HepG2 (cell line): ENCODE data around the gene DHRS13. TPM values are rescaled to one million over a fixed set of nuclear protein-coding genes. Genes with fewer than 3 reads are reported as not detected.

ENCODE experiments used
- ATAC-seq: fragments of 200-7000 bp; cut with Tn5 transposase; 3 replicates; pipeline ENCODE4 v1.9.1; 2020; ENCODE audit warnings: mild to moderate bottlenecking, moderate library complexity
- BruUV-seq: library from RNA; stranded (reverse); fragments of 400-500 nt; replicated peaks from 2 replicates; lab custom pipeline; 2021; lab: Mats Ljungman, UMichigan
- CTCF ChIA-PET: fragments of 300-600 bp; formaldehyde crosslinking; extraction: SDS; loops from one replicate; lab custom pipeline; 2021; ENCODE audit warnings: low total read pairs, inconsistent platforms, low intra/inter-chr PET ratio; lab: Yijun Ruan, JAX
- POLR2A ChIA-PET: fragments of 350-600 bp; sonication (Branson Sonifier 250); formaldehyde crosslinking; loops from one replicate; lab custom pipeline; 2020; ENCODE audit warnings: antibody characterized with exemption, inconsistent platforms; lab: Yijun Ruan, JAX
- DNase-seq: peaks from one replicate; pipeline ENCODE4 v3.0.0-alpha.2; 2015; ENCODE audit warnings: low spot score
- FAIRE-seq: peaks from 3 replicates; lab custom pipeline; 2011; peaks lifted over from hg19 to GRCh38; lab: Jason Lieb, UNC
- H2AFZ ChIP-seq: one replicate; pipeline ENCODE4 v1.6.1; 2011; ENCODE audit warnings: low read length, inconsistent platforms
- H3K27ac ChIP-seq: fragments of 300-600 bp; 3 replicates; pipeline ENCODE4 v1.8.0; 2011; ENCODE audit warnings: mixed run types, mild to moderate bottlenecking, mixed read lengths, low read length, inconsistent platforms; ENCODE audit not compliant: insufficient read depth; ENCODE audit errors: extremely low read length
- H3K27me3 ChIP-seq, 2 experiments: fragments of 200-600 bp in 1 of 2; 2 replicates in 1 of 2; 3 replicates in 1 of 2; pipeline versions ENCODE4 v1.6.0 to v1.8.0; 2011; ENCODE audit warnings: low read length in 2 of 2, mild to moderate bottlenecking in 2 of 2, moderate library complexity in 2 of 2, inconsistent platforms in 1 of 2; ENCODE audit not compliant: insufficient read depth in 2 of 2, control insufficient read depth in 1 of 2
- H3K36me3 ChIP-seq, 2 experiments: fragments of 200-600 bp in 1 of 2; replicated peaks in 1 of 2; 2 replicates in 1 of 2; 3 replicates in 1 of 2; pipeline versions ENCODE4 v1.5.1 to v1.8.0; 2011; ENCODE audit warnings: low read length in 2 of 2, inconsistent platforms in 1 of 2; ENCODE audit not compliant: insufficient read depth in 2 of 2, control insufficient read depth in 1 of 2
- H3K4me1 ChIP-seq: 2 replicates; pipeline ENCODE4 v1.5.1; 2012; ENCODE audit warnings: low read length, inconsistent platforms; ENCODE audit not compliant: insufficient read depth
- H3K4me2 ChIP-seq: 2 replicates; pipeline ENCODE4 v1.6.0; 2011; ENCODE audit warnings: low read depth, low read length, inconsistent platforms
- H3K4me3 ChIP-seq, 3 experiments: fragments of 200-600 bp in 1 of 3; sonication (generic), shearing (Covaris generic) in 1 of 3; replicated peaks in 1 of 3; 2 replicates each; pipeline ENCODE4 v1.5.1; 2011 to 2016; ENCODE audit warnings: low read length in 3 of 3, inconsistent platforms in 2 of 3, low read depth in 2 of 3, mild to moderate bottlenecking in 2 of 3, control low read depth in 1 of 3, mixed read lengths in 1 of 3; ENCODE audit not compliant: insufficient read depth in 1 of 3
- H3K79me2 ChIP-seq: one replicate; pipeline ENCODE4 v1.6.1; 2011; ENCODE audit warnings: low read length, inconsistent platforms; ENCODE audit not compliant: insufficient read depth
- H3K9ac ChIP-seq: 2 replicates; pipeline ENCODE4 v1.6.0; 2011; ENCODE audit warnings: mild to moderate bottlenecking, low read depth, low read length, inconsistent platforms; ENCODE audit not compliant: insufficient read depth
- H3K9me3 ChIP-seq: 2 replicates; pipeline ENCODE4 v1.5.1; 2012; ENCODE audit warnings: mild to moderate bottlenecking, low read length
- H4K20me1 ChIP-seq: 2 replicates; pipeline ENCODE4 v1.6.0; 2011; ENCODE audit warnings: inconsistent platforms, mild to moderate bottlenecking, low read length, moderate library complexity; ENCODE audit not compliant: insufficient read depth
- AKAP8 ChIP-seq: sonication (generic); formaldehyde crosslinking; IDR thresholded peaks from 2 replicates; pipeline ENCODE4 v1.5.1; 2020; ENCODE audit warnings: mild to moderate bottlenecking, missing genetic modification reagents
- CCDC6 ChIP-seq: sonication (generic); formaldehyde crosslinking; IDR thresholded peaks from 2 replicates; pipeline ENCODE4 v1.8.1; 2022; ENCODE audit warnings: mild to moderate bottlenecking, missing genetic modification reagents, moderate library complexity
- CTCF ChIP-seq: sonication (generic); formaldehyde crosslinking; IDR thresholded peaks from 2 replicates; pipeline ENCODE4 v1.5.0; 2020; ENCODE audit warnings: mild to moderate bottlenecking, missing genetic modification reagents, moderate library complexity
- ERF ChIP-seq: IDR thresholded peaks from 2 replicates; pipeline ENCODE4 v1.6.1; 2018; ENCODE audit warnings: missing biosample characterization, missing genetic modification reagents
- KDM2A ChIP-seq: sonication (generic); formaldehyde crosslinking; IDR thresholded peaks from 2 replicates; pipeline ENCODE4 v1.4.0; 2020; ENCODE audit warnings: low read depth, missing genetic modification reagents, borderline replicate concordance
- MAF1 ChIP-seq: sonication (generic); formaldehyde crosslinking; IDR thresholded peaks from 2 replicates; pipeline ENCODE4 v1.5.0; 2020; ENCODE audit warnings: missing genetic modification reagents, borderline replicate concordance
- MAX ChIP-seq: IDR thresholded peaks from 2 replicates; pipeline ENCODE4 v1.6.1; 2012; ENCODE audit warnings: inconsistent platforms
- MAZ ChIP-seq, 2 experiments: sonication (generic) in 1 of 2; formaldehyde crosslinking in 1 of 2; IDR thresholded peaks; 2 replicates each; pipeline versions ENCODE4 v1.5.0 to v1.6.1; 2012 to 2020; ENCODE audit warnings: low read depth in 2 of 2, mild to moderate bottlenecking in 2 of 2, borderline replicate concordance in 1 of 2, improper control_type of control experiment in 1 of 2, low read length in 1 of 2, missing genetic modification reagents in 1 of 2, moderate library complexity in 1 of 2
- MEIS1 ChIP-seq: sonication (generic); formaldehyde crosslinking; IDR thresholded peaks from 2 replicates; pipeline ENCODE4 v1.9.0; 2021; ENCODE audit warnings: mild to moderate bottlenecking, missing genetic modification reagents, moderate library complexity, borderline replicate concordance
- NCOA1 ChIP-seq: sonication (generic); formaldehyde crosslinking; IDR thresholded peaks from 2 replicates; pipeline ENCODE4 v1.9.0; 2021; ENCODE audit warnings: missing genetic modification reagents
- NKX3-1 ChIP-seq: sonication (generic); formaldehyde crosslinking; IDR thresholded peaks from 2 replicates; pipeline ENCODE4 v1.5.0; 2020; ENCODE audit warnings: missing genetic modification reagents
- PITX1 ChIP-seq: sonication (generic); formaldehyde crosslinking; IDR thresholded peaks from 2 replicates; pipeline ENCODE4 v1.5.1; 2020; ENCODE audit warnings: mild to moderate bottlenecking, missing genetic modification reagents
- SP1 ChIP-seq, 2 experiments: fragments of 450-650 bp in 1 of 2; sonication (generic) in 1 of 2; formaldehyde crosslinking in 1 of 2; IDR thresholded peaks; 2 replicates each; pipeline versions ENCODE4 v1.4.0 to v1.6.1; 2016 to 2020; ENCODE audit warnings: missing genetic modification reagents in 1 of 2
- ZBTB42 ChIP-seq: sonication (generic); formaldehyde crosslinking; IDR thresholded peaks from 2 replicates; pipeline ENCODE4 v1.5.0; 2020; ENCODE audit warnings: mild to moderate bottlenecking, missing genetic modification reagents
- ZNF205 ChIP-seq: IDR thresholded peaks from 2 replicates; pipeline ENCODE4 v1.6.1; 2018; ENCODE audit warnings: missing biosample characterization, missing genetic modification reagents
- ZNF30 ChIP-seq: sonication (generic); formaldehyde crosslinking; IDR thresholded peaks from 2 replicates; pipeline ENCODE4 v1.5.0; 2020; ENCODE audit warnings: mild to moderate bottlenecking, missing genetic modification reagents
- ZNF446 ChIP-seq: sonication (generic); formaldehyde crosslinking; IDR thresholded peaks from 2 replicates; pipeline ENCODE4 v1.5.0; 2020; ENCODE audit warnings: mild to moderate bottlenecking, missing genetic modification reagents
- ZNF562 ChIP-seq: sonication (generic); formaldehyde crosslinking; IDR thresholded peaks from 2 replicates; pipeline ENCODE4 v1.8.0; 2022; ENCODE audit warnings: missing genetic modification reagents, borderline replicate concordance
- ZNF605 ChIP-seq: sonication (generic); formaldehyde crosslinking; IDR thresholded peaks from 2 replicates; pipeline ENCODE4 v1.8.0; 2022; ENCODE audit warnings: mild to moderate bottlenecking, missing genetic modification reagents
- ZNF781 ChIP-seq: sonication (generic); formaldehyde crosslinking; IDR thresholded peaks from 2 replicates; pipeline ENCODE4 v1.5.1; 2020; ENCODE audit warnings: borderline replicate concordance, mild to moderate bottlenecking, missing genetic modification reagents; ENCODE audit errors: not compliant biosample characterization
- ZNF878 ChIP-seq: sonication (generic); formaldehyde crosslinking; IDR thresholded peaks from 2 replicates; pipeline ENCODE4 v1.8.1; 2023; ENCODE audit warnings: mild to moderate bottlenecking, missing genetic modification reagents, moderate library complexity
- WGBS: methylation state at CpG from one replicate; pipeline ENCODE4 v1.1.6; 2017; ENCODE audit warnings: low lambda C conversion rate; 5-methylcytosine and 5-hydroxymethylcytosine counted together
- in situ Hi-C: cut with HindIII; loops from 2 replicates; pipeline ENCODE4 v1.10.0; 2017; ENCODE audit warnings: low pct_unique_long_range_greater_than_20kb; ENCODE audit not compliant: extremely low pct_ligation_motif_present
- intact Hi-C: fragments of 100-400 bp; cut with micrococcal nuclease; formaldehyde crosslinking; loops from one replicate; pipeline ENCODE4 v1.10.0; 2022; ENCODE audit not compliant: unreplicated experiment
- polyA plus RNA-seq, 8 experiments: library from polyadenylated mRNA; depleted of rRNA in 3 of 8; stranded (reverse) in 7 of 8; unstranded in 1 of 8; fragments of >200 nt; fragmentation: Illumina TruSeq in 4 of 8; extraction: Trizol in 4 of 8; gene quantifications; 2 replicates each; pipeline versions ENCODE4 v1.2.1 to v1.2.3, GENCODE V29; 2011 to 2016; ENCODE audit warnings: low read depth in 4 of 8, missing spikeins in 1 of 8, mixed read lengths in 1 of 8; ENCODE audit not compliant: insufficient read depth in 1 of 8
- total RNA-seq, 5 experiments: library from RNA; depleted of rRNA; stranded (reverse); fragments of >200 nt; fragmentation: Illumina TruSeq; extraction: Trizol; gene quantifications; 2 replicates each; pipeline ENCODE4 v1.2.3, GENCODE V29; 2016; ENCODE audit warnings: low read depth in 1 of 5

DHRS13 gene
- total and polyA plus RNA-seq, 2 of the 13 experiments (the other 11 are each of a cell fraction or from before 2014, with no cell fraction given) = 11.8 to 12.6 TPM

- Histone ChIP-seq H3K9ac (peak within 1 kb of the TSS; percentile 83), H3K27me3 (no peaks in the 10 kb centered on the region; a peak in 1 of 5 replicates), H3K27ac (peak within 1 kb of the TSS; percentile 84), H3K79me2 (peaks cover 29% of the 10 kb centered on the region), H3K4me3 (peak within 1 kb of the TSS; percentile 76 to 93 (median 89)), H4K20me1 (no peaks in the 10 kb centered on the region; the same call in none of the 2 replicates), H3K9me3 (no peaks in the 10 kb centered on the region), H2AFZ (no peak within 1 kb of the TSS), H3K4me2 (peak within 1 kb of the TSS; percentile 90), H3K36me3 (peaks cover 0 to 5% of the 10 kb centered on the region in 2 experiments; a peak in 2 of 5 replicates), H3K4me1 (peaks cover 53% of the 10 kb centered on the region)
- BruUV-seq = TSS peak; percentile 47
- ATAC-seq = peak; percentile 86
- peak; percentile 54 for DNase-seq
- WGBS = 0% methylated on average over 6 of the region's 73 CpGs
- ChIA-PET POLR2A (interaction anchor here (1.2 to 3.5 kb wide), 8 partner anchors 10 to 170 kb away, joined by 4 to 16 read pairs (median 5); partner anchors contain the start of genes FAM222B, NEK8 and PHF12), CTCF (no interaction called here)
- in situ Hi-C loops (loop anchor here (25.0 kb wide), 1 partner anchor 260 kb away; the partner anchor contains the start of gene BLTP2), intact Hi-C loops (loop anchor here (5.0 kb wide), 1 partner anchor 135 kb away; no protein-coding TSS in a partner anchor)
- no peak for FAIRE-seq
- TF ChIP-seq MAX (peak; percentile 12), ZNF605 (peak; percentile 80), PITX1 (CRISPR knock-in tag) (peak; percentile 68), AKAP8 (CRISPR knock-in tag) (peak; percentile 91), ERF (CRISPR knock-in tag) (peak; percentile 15), CTCF (CRISPR knock-in tag) (peak; percentile 50), ZNF781 (peak; percentile 39), KDM2A (peak; percentile 94), ZNF878 (CRISPR knock-in tag) (0 out of 2 replicates have a peak, but pooled peaks have one; percentile 22), ZNF562 (CRISPR knock-in tag) (no peak), ZBTB42 (CRISPR knock-in tag) (peak; percentile 68; the same call in 1 of the 2 replicates), MAF1 (CRISPR knock-in tag) (no peak), ZNF446 (CRISPR knock-in tag) (peak; percentile 16; the same call in 1 of the 2 replicates), MEIS1 (CRISPR knock-in tag) (0 out of 2 replicates have a peak, but pooled peaks have one; percentile 31), ZNF30 (CRISPR knock-in tag) (peak; percentile 42; the same call in 1 of the 2 replicates), NCOA1 (CRISPR knock-in tag) (peak; percentile 80; the same call in 1 of the 2 replicates), CCDC6 (CRISPR knock-in tag) (no peak), ZNF205 (CRISPR knock-in tag) (no peak), SP1 (IDR thresholded peaks at IDR 0.05) (no peak), SP1 (CRISPR knock-in tag; IDR thresholded peaks at IDR 0.05) (no peak), NKX3-1 (CRISPR knock-in tag) (peak; percentile 81), MAZ (IDR thresholded peaks at IDR 0.05; ENCODE audit: borderline replicate concordance, low read depth, low read length) (peak; percentile 43; the same call in 1 of the 2 replicates), MAZ (CRISPR knock-in tag; IDR thresholded peaks at IDR 0.05; ENCODE audit: low read depth) (peak; percentile 82)
Observed at GRCh38 chr17:28896884-28897768, 5.8 kb downstream of the DHRS13 start, which contains the start of gene FLOT2. Gene FLOT2, minus strand, starts transcription at chr17:28897733. Its CDS starts 159 bp downstream, at chr17:28897574.
